GM08714 (cell line): ENCODE data around the gene CDC26.

Experiments used
- H3K4me3 ChIP-seq: fragments of 200-500 bp; sonication (Bioruptor generic); 2 replicates; pipeline ENCODE4 v1.5.1; 2014; ENCODE audit warnings: mild to moderate bottlenecking, low read length, inconsistent platforms
- ZNF274 ChIP-seq: IDR thresholded peaks from 2 replicates; pipeline ENCODE4 v1.6.1; 2012; ENCODE audit warnings: mild to moderate bottlenecking, low read depth, low read length

The CDC26 gene

GRCh38 chr9:113275157-113276131, at the start of gene CDC26, which contains the start of gene PRPF4:
TSS of gene CDC26 (minus strand) at chr9:113275572. CDS start at chr9:113272507, 3,065 bp downstream.
TSS of gene PRPF4 (plus strand) at chr9:113275658. CDS start at chr9:113275744, 86 bp downstream.
- TF ChIP-seq ZNF274: no peak
- H3K4me3 ChIP-seq: peak within 1 kb of the TSS; percentile 97

DNA sequence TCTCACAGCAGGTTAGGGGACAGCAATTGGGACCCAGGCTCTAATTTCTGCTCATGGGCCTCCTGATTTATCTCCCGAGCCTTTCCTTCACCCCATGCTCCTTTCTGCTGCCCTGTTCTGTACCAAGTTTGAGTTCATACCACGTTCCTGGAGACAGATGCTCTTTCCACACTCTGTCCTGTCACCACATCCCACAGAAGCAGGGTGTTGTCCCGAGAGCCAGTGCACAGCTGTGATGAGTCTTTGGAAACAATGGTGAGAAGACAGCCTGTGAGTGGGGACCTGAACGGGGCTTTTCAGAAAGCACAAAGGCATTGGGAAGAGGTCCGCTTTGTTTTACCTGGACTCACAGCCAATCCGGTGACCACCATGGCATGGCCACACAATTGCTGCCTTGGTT, 47.3 kb upstream of the CDC26 start:
- no peak for TF ChIP-seq ZNF274
- no peak overlapping the region for H3K4me3 ChIP-seq

DNA sequence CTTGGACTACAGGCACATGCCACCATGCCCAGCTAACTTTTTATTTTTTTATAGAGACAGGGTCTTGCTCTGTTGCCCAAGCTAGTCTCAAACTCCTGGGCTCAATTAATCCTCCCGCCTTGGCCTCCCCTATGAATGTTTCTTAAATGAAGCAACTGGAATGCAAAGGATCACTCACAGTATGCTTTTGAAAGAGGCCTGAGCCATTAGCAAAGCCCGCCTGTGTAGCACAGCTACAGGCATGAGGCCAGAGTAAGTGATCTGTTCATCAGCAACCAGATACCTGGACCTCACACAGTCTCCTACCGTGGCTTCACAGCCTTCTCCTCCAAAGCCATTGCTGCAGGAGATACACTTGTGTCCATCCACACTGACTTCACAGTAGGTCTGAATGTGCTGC, 44.7 kb upstream of the CDC26 start:
- TF ChIP-seq ZNF274: no peak
- no peak overlapping the region for H3K4me3 ChIP-seq

GRCh38 chr9:113319054-113319453, 43.7 kb upstream of the CDC26 start:
- no peak overlapping the region for H3K4me3 ChIP-seq

GRCh38 chr9:113317777-113318176, 42.4 kb upstream of the CDC26 start:
- no peak overlapping the region for H3K4me3 ChIP-seq

More at GRCh38 chr9:113319054-113319453, 43.7 kb upstream of the CDC26 start:
- TF ChIP-seq ZNF274: no peak

DNA sequence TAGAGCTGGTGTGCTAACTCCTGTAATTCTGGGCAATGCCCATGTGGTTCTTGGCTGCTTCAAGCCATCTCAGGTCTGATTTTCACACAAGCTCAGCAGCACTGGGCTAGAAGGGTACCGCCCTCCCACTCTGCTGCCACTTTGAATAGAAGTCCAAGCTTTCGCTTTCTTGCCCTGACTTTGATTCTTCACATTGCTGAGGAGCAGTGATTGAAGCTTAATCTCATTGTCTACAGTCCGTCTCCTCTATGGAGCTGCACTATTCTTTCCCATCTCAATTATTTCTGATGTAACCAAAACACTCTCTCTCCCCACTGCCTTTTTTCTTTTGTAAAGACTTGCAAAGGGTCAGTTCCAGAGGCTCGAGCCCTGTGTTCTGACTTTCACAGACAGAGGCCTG, 40.7 kb upstream of the CDC26 start:
- no peak overlapping the region for H3K4me3 ChIP-seq
- no peak for TF ChIP-seq ZNF274

More at GRCh38 chr9:113317777-113318176, 42.4 kb upstream of the CDC26 start:
- no peak for TF ChIP-seq ZNF274

GRCh38 chr9:113315231-113315630, 39.9 kb upstream of the CDC26 start:
- no peak overlapping the region for H3K4me3 ChIP-seq
- no peak for TF ChIP-seq ZNF274

- no peak overlapping the region for H3K4me3 ChIP-seq
- TF ChIP-seq ZNF274: no peak
These were observed 37.9 kb upstream of the CDC26 start for GRCh38 chr9:113313261-113313660.

GRCh38 chr9:113311961-113312360, 36.6 kb upstream of the CDC26 start:
- H3K4me3 ChIP-seq: no peak overlapping the region
- no peak for TF ChIP-seq ZNF274

DNA sequence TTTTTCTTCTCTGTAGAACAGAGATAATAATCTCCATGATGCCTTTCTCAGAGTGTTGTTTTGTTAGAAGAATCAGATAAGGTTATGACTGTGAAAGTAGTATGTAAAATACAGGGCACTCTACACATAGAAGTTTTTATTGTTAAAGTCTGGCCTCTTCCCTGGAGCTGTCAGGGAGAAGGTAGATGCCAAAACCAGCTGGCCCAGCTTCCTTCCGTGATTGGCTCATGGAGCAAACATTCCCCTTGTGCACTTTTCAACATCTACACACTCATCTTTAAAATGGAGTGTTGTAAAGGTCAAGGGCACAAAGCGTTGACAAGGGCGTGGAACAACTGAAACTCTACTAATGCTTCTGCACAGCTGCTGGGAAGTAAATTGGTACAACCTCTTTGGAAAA, 35.2 kb upstream of the CDC26 start:
- H3K4me3 ChIP-seq: no peak overlapping the region
- TF ChIP-seq ZNF274: no peak

GRCh38 chr9:113309204-113309813, 33.9 kb upstream of the CDC26 start:
- TF ChIP-seq ZNF274: no peak
- H3K4me3 ChIP-seq: no peak overlapping the region

DNA sequence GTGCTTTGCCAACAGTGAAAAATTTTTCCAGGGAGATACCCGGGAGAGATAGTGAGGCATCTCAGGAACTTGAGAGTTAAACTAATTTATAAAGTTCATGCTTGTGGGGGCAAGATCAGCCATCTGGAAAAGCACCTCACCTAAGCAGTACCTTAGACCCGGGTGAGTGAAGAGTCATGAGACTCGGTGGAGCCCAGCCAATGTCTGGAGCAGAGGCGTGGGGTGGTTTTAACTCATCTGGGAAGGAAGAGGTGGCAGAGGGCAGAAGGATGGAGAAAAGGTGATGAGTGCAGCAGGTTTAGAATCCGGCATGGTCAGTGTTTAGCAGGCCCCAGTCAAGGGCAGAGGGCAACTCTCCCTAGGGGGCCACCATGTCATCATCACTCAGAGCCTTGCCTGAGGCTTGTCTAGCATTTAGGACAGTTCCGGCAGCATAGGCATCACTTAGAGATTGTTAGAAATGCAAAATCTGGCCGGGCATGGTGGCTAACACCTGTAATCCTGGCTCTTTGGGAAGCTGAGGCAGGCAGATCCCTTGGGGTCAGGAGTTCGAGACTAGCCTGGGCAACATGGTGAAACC, 32.1 kb upstream of the CDC26 start:
- H3K4me3 ChIP-seq: no peak overlapping the region
- no peak for TF ChIP-seq ZNF274

DNA sequence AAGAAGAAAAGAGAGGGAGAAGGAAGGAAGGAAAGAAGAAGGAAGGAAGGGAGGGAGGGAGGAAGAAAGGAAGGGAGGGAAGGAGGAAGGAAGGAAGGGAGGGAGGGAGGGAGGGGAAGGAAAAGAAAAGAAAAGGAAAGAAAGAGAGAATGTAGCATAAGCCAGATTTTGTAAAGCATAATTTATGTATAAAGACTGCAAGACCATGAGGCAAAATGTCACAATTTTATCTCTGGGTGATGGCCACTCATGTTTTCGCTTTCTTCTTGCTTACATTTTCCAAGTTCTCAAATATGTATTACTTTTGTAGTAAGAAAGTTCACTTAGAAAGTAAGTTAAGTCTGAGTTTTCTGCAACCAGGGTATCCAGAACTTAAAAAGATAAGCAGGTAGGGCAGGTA, 31.2 kb upstream of the CDC26 start:
- no peak for TF ChIP-seq ZNF274
- H3K4me3 ChIP-seq: no peak overlapping the region

GRCh38 chr9:113302792-113303418, 27.5 kb upstream of the CDC26 start, which contains the start of gene RNF183:
TSS of gene RNF183 (minus strand) at chr9:113303376. CDS start at chr9:113298184, 5,192 bp downstream.
- no peak within 1 kb of the TSS for H3K4me3 ChIP-seq
- no peak for TF ChIP-seq ZNF274
